ENCODE measurements around the gene RBM5. TPM values are rescaled to one million over a fixed set of nuclear protein-coding genes. Genes with fewer than 3 reads are reported as not detected.

RBM5 gene
- polyA plus RNA-seq, 1 of the 3 experiments (the other 2 are of a cell fraction), result 113 TPM

- no peaks in the 10 kb centered on the region for H3K27me3 ChIP-seq (ENCODE audit: insufficient read depth)
- WGBS (ENCODE audit: low lambda C conversion rate), result 85% methylated on average over 14 of the region's 18 CpGs
- TF ChIP-seq RFX5 (IDR thresholded peaks at IDR 0.05; ENCODE audit: low read length) (no peak), GATA2 (CRISPR knock-in tag; IDR thresholded peaks at IDR 0.05) (no peak), JUND (IDR thresholded peaks at IDR 0.05) (no peak), POLR2AphosphoS5 (IDR thresholded peaks at IDR 0.05; ENCODE audit: low read depth, low read length) (no peak), IRF3 (IDR thresholded peaks at IDR 0.05; ENCODE audit: low read depth, low read length) (no peak), TCF12 (IDR thresholded peaks at IDR 0.05) (no peak), CTCF (IDR thresholded peaks at IDR 0.05) (no peak), NFIC (IDR thresholded peaks at IDR 0.05; ENCODE audit: borderline replicate concordance) (no peak), RAD21 (IDR thresholded peaks at IDR 0.05; ENCODE audit: low read length) (no peak), RXRA (IDR thresholded peaks at IDR 0.05; ENCODE audit: borderline replicate concordance, low read depth) (no peak), USF1 (IDR thresholded peaks at IDR 0.05; ENCODE audit: borderline replicate concordance, low read depth) (no peak), ELF1 (IDR thresholded peaks at IDR 0.05) (no peak), ZBTB33 (IDR thresholded peaks at IDR 0.05; ENCODE audit: borderline replicate concordance, low read depth) (no peak), GABPA (IDR thresholded peaks at IDR 0.05; ENCODE audit: low read depth) (no peak), USF2 (IDR thresholded peaks at IDR 0.05; ENCODE audit: borderline replicate concordance, low read depth, low read length) (no peak), PBX3 (IDR thresholded peaks at IDR 0.05) (no peak), FOXM1 (IDR thresholded peaks at IDR 0.05; ENCODE audit: low read depth) (no peak)
- H3K4me1 ChIP-seq (ENCODE audit: control insufficient read depth in 1 of 2, insufficient read depth in 2 of 2, low read depth in 1 of 2, low read length in 1 of 2), result peaks cover 3 to 68% of the 10 kb centered on the region in 2 experiments; a peak in 2 of 4 replicates
- CTCF ChIA-PET, result interaction anchor here (0.8 to 5.6 kb wide), 11 partner anchors 19 to 109 kb away, joined by 3 to 132 read pairs (median 8); no protein-coding TSS in a partner anchor
- H3K9ac ChIP-seq, result no peak overlapping the region
- no peaks in the 10 kb centered on the region for H3K9me2 ChIP-seq
- peaks cover 4% of the 10 kb centered on the region for H3F3A ChIP-seq (replicated peaks; ENCODE audit: insufficient read depth)
- peaks cover 6% of the 10 kb centered on the region for H3K79me2 ChIP-seq (ENCODE audit: insufficient read depth)
- no peak overlapping the region for H3K4me2 ChIP-seq
- H4K20me1 ChIP-seq (ENCODE audit: insufficient read depth), result no peaks in the 10 kb centered on the region
- peak; percentile 76 for DNase-seq
- peak overlapping the region in 1 of 2 experiments; percentile 65; a peak in 1 of 4 replicates for H3K27ac ChIP-seq (ENCODE audit: low read depth in 2 of 2, low read length in 1 of 2)
- H2AFZ ChIP-seq (ENCODE audit: low read depth), result no peak overlapping the region
- H3K36me3 ChIP-seq (replicated peaks in 1 of 2; ENCODE audit: control insufficient read depth in 1 of 2, insufficient read depth in 2 of 2, low read length in 1 of 2), result no peaks in the 10 kb centered on the region
- no peaks in the 10 kb centered on the region for H3K9me3 ChIP-seq
- no peak overlapping the region for H3K4me3 ChIP-seq (ENCODE audit: low read depth in 2 of 2, low read length in 1 of 2)
- POLR2A ChIA-PET, result interaction anchor here (0.9 to 3.0 kb wide), 4 partner anchors 26 to 62 kb away, joined by 3 to 12 read pairs (median 3); partner anchors contain the start of gene RBM5
Measured at GRCh38 chr3:50150863-50151686, 62.4 kb downstream of the RBM5 start.
